Skeletal muscle cell (primary cell): ENCODE measurements around the gene GPR143.

Experiments
- DNase-seq: peaks from one replicate; pipeline ENCODE4 v3.0.0-alpha.2; 2010; ENCODE audit warnings: low read depth
- H3K4me3 ChIP-seq: 2 replicates; pipeline ENCODE4 v1.5.1; 2011; ENCODE audit warnings: low read depth, mild to moderate bottlenecking, control low read depth, low read length, moderate library complexity

GPR143 gene

DNA sequence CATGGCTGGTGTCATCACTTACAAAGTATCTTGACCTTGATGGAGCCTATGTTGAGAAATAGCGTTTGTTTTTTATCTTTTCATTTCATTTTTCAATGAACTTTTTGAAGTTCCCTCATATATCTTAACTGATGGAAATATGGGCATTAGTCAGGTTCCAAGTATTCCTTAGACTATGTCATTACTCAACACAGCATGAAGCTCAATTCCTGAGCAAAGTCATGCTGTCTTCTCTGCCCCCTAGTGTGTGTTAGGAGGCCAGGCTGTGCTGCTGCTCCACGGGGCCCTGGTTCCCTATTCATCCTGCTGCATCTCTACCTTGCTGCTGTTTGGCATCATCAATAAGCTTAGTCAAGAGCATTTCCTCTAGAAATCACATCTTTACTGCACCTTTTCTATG lies 40.9 kb downstream of the GPR143 start:
- no peak overlapping the region for H3K4me3 ChIP-seq
- no peak for DNase-seq

DNA sequence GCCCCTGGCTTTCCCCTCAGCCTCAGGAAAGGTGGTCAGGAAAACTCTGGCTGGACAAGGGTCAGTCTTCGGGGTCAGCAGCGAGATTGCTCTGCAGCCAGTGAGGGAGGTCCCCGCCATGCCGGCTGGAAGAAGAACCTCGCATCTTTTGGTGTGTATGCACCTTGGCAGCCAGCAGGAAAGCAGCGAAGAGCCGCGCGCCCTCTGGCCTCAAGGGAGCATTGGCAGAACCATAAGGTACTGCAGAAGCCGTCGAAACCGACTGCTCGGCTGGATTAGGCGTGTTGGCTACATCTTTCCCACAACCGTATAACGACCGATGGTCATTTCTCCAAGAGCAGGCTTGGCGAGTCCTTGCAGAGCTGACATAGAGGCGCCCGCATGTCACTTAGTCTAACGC lies 48.3 kb downstream of the GPR143 start:
- no peak overlapping the region for H3K4me3 ChIP-seq
- DNase-seq, result no peak

GRCh38 chrX:9710332-9710731 lies 55.3 kb downstream of the GPR143 start:
- no peak for DNase-seq
- no peak overlapping the region for H3K4me3 ChIP-seq

DNA sequence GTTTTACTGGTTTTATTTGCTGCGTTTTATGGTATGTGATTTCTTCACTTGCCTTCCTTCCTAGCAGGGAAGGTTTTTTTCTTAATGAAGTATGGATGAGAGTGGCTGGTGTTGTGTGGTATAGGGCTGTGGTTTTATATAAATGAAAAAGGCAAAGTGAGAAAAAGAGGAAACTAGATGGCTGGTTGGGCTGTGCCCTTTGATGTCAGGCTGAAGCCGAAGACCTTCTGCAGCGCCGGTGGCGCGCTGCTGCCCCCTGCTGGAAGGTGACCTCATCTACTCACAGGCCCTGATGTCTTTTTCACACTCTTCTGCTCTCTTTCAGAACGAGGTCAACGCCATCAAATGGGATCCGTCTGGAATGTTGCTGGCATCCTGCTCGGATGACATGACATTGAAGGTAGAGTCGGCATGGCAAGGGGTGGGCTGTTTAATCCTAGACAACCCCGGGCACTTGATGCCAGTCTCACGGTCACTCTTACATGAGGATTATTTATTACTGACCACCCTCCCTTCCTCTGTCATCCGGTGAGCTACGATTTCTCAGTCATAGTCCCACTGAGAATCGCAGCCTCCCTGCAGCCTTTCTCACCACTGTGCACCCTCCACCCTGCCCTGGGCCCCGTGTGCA lies 56.6 kb downstream of the GPR143 start:
- DNase-seq, result peak; percentile 10

DNA sequence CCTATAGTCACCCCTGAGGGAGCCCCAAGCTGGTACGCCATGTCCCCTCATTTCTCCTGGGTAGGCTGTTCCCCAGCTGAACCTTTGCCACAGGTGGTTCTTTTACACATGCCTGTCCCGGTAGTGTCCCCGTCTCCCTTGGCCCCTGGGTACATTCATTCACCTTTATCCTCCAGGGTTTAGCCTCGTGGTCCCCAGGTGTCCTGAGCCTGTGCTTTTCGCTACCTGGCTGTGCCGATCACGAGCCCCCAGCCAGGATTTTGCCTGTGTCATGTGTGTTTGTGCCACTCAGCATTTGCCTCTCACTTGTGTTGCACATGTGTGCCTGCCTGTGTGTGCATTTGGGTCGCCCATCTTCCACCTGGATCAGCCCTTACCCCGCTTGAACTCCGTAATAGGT lies 57.6 kb downstream of the GPR143 start:
- DNase-seq, result no peak
- H3K4me3 ChIP-seq, result no peak overlapping the region

More for the DNA sequence above, 56.6 kb downstream of the GPR143 start:
- no peak overlapping the region for H3K4me3 ChIP-seq

- no peak for DNase-seq
- H3K4me3 ChIP-seq, result no peak overlapping the region
Observed at GRCh38 chrX:9707306-9708033, 58.2 kb downstream of the GPR143 start.

DNA sequence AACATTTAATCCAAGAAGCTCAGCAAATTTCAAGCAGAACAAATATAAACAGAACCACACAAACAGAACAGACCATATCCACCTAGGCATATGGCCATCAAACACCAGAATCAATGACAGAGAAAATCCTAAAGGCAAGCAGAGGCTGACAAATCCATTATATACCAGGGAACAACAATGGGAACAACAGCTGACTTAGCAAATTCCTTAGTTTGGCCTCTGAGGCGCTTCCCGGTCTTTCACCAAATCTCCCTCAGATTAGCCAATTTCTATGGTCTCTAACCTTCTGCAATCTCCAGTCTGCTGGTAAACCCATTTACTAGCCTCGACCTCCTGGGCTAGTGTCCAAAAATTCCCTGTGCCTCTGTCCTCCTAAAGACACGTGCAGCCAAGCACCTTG lies 59.2 kb downstream of the GPR143 start:
- H3K4me3 ChIP-seq, result no peak overlapping the region
- no peak for DNase-seq

DNA sequence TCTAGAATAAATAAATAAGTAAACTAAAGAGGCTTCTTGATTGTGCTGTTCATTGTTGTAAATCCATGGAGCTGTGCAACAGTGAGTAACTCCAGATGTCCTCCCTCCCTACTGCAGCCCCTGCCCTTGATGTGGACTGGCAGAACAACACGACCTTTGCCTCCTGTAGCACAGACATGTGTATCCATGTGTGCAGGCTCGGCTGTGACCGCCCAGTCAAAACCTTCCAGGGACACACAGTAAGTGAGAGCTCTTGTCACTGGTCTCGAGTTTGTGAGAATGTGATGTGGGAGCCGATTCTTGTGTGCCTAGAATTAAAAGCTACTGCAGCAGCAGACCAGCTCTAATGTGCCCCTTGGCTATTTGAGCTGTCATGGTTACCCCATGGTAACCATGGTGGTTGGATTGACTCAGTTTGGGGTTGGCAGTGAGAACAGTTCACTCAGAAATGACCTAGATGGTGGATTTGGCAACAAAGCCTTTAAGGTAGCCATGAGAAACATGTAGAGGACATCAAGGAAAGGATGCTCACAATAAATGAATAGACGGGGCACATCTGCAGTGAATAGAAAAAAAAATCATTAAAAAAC lies 60.7 kb downstream of the GPR143 start:
- DNase-seq, result no peak
- no peak overlapping the region for H3K4me3 ChIP-seq

- no peak overlapping the region for H3K4me3 ChIP-seq
- no peak for DNase-seq
Observed at GRCh38 chrX:9703406-9703805, 62.2 kb downstream of the GPR143 start.

DNA sequence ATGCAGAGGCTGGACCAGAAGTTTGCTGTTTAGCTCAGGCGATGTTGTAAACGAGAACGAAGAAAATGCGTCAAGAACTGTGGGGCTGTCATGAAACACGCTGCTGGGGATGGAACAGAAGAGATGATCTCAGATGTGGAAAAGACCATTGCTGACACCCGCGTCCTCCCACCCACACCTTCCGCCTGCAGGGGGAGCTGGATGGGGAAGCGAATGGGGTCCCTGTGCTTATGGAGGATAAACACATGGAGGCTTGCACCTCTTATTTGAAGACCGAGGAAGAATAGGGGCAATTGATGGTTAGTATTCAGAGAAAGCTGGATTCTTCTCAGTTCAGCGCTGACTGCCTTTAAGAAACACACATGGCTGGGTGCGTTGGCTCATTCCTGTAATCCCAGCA lies 63.9 kb downstream of the GPR143 start:
- no peak for DNase-seq
- no peak overlapping the region for H3K4me3 ChIP-seq

GRCh38 chrX:9700555-9700954 lies 65.1 kb downstream of the GPR143 start:
- DNase-seq, result no peak
- H3K4me3 ChIP-seq, result no peak overlapping the region

GRCh38 chrX:9698576-9698975 lies 67.1 kb downstream of the GPR143 start:
- H3K4me3 ChIP-seq, result no peak overlapping the region
- DNase-seq, result no peak

- no peak overlapping the region for H3K4me3 ChIP-seq
- DNase-seq, result no peak
Observed at GRCh38 chrX:9693307-9694001, 72.2 kb downstream of the GPR143 start.

DNA sequence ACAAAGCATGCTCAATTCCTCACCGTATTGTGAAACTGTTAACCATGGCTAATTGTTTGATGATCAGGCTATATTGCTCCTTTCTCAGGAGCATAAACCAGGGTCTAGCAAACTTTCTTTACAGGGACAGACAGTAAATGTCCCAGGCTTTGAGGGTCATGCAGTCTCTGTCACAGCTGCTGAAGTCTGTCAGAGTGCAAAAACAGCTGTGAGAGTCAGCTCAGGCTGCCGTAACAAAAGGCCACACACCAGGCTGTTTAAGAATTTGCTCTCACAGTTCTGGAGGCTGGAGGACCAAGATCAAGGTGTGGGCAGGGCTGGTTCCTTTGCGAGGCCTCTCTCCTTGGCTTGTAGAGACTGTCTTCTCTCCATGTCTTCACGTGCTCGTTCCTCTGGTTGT lies 75.6 kb downstream of the GPR143 start:
- DNase-seq, result no peak
- H3K4me3 ChIP-seq, result no peak overlapping the region

- no peak overlapping the region for H3K4me3 ChIP-seq
- no peak for DNase-seq
Observed at GRCh38 chrX:9688833-9689232, 76.8 kb downstream of the GPR143 start.

DNA sequence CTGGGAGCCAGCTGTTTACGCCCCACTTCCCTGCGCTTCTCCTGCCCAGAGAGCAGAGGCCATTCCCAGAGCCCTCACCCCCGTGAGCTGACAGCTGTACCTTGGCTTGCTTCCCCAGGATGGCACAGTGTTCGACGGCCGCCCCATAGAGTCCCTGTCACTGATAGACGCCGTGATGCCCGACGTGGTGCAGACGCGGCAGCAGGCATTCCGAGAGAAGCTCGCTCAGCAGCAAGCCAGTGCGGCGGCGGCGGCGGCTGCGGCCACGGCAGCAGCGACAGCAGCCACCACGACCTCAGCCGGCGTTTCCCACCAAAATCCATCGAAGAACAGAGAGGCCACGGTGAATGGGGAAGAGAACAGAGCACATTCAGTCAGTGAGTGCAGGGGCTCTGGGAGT lies 77.7 kb downstream of the GPR143 start:
- DNase-seq, result no peak
- no peak overlapping the region for H3K4me3 ChIP-seq

- DNase-seq, result no peak
Observed at GRCh38 chrX:9683350-9683749, 82.3 kb downstream of the GPR143 start.

DNA sequence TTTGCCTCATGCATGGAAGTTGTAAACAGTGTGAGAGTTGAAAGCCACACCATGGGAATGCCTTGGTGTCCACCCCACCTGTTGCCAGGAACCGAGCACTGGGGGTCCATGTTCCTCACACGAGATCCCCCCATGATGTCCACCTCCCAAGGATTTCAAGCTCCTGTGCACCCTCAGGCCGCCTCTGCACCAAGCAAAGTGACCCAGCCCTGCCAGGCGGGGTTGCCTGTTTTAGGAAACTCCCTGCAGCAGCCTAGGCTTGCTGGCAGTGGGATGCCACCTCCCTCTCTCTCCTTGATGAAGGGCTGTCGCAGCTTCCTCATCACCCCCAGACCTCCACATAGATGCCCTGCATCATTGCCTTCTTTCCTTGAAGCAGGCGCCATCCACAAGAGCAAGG lies 82.8 kb downstream of the GPR143 start:
- H3K4me3 ChIP-seq, result no peak overlapping the region
- no peak for DNase-seq

More at GRCh38 chrX:9683350-9683749, 82.3 kb downstream of the GPR143 start:
- H3K4me3 ChIP-seq, result no peak overlapping the region

GRCh38 chrX:9682456-9682855 lies 83.2 kb downstream of the GPR143 start:
- DNase-seq, result no peak
- H3K4me3 ChIP-seq, result no peak overlapping the region

DNA sequence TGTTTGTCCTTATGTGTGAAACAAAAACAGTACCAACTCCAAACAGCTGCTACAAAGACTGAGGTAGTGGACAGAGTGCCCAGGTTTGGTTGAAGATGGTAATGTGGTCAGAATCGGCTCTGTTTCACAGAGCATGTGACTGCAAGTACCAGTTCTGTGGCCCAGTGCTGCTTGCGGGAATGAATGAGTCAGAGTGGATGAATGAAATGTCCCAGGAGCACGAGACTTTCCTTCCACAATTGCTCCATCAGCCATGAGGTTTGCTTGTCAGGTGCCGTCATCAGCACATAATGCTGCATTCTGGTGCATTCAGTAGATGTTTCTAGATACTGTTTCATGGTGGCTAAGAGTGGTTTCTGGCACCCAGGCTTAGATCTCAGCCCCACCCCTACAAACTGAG lies 84.2 kb downstream of the GPR143 start:
- no peak for DNase-seq
- H3K4me3 ChIP-seq, result no peak overlapping the region
